ENCODE measurements around the gene CCDC157.

CCDC157 gene

GRCh38 chr22:30356449-30357235 lies at the start of gene CCDC157, which contains the start of gene SF3A1:
TSS of gene CCDC157 (plus strand) at chr22:30357007. CDS start at chr22:30366001, 8,994 bp downstream.
TSS of gene SF3A1 (minus strand) at chr22:30356894. CDS start at chr22:30356792, 102 bp downstream.
- peak; percentile 91 for DNase-seq (ENCODE audit: low spot score)

GRCh38 chr22:30307041-30307574 lies 49.7 kb upstream of the CCDC157 start:
- no peak for DNase-seq (ENCODE audit: low spot score)

DNA sequence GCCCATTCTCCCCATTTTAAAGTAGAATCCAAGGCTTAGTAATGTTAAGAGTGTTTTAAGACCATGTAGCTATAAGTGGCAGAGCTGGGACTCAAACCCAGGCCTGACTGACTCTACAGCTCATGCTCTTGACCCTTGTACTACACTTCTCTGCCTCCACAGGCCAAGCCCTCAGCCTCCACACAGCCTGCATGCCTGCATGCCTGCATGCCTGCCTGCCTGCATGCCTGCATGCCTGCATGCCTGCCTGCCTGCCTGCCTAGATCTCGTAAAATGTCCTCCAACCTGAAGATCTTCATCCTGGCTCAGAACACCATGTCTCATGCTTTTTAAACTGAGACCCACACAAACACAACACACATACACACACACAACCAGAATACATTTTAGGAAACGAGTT lies 48.7 kb upstream of the CCDC157 start:
- no peak for DNase-seq (ENCODE audit: low spot score)

DNA sequence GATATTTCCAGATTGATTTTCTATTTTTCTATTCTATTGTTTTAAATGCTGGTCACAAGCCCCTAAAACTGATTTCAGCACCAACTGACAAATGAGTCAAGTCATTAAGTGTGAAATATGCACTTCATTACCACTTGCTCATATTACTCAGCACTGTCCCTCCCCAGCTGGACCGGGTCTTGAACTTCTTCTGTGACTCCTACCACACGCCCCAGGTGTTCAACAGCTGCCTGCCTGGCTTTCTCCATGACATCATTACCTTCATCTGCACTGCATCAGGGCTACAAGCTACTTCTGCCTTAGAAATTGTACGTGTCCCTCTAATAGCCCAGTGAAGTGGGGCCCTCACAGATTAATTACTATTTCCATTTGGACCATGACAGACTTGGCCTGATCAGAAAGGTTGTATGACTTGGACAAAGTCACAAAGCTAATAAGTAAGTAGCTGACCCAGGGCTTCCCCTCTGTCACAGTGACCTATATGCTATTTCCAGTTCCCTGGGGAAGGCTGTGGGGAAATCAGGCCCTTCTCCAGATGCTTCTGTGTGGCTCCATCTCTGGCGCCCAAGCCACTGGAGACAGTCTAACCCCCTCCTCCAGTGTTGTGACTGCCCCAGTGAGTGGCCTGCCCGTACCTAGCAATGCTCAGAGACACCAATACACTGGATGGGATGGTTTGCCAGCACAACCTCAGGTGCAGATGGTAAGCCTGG lies 48.1 kb upstream of the CCDC157 start:
- DNase-seq (ENCODE audit: low spot score): no peak

DNA sequence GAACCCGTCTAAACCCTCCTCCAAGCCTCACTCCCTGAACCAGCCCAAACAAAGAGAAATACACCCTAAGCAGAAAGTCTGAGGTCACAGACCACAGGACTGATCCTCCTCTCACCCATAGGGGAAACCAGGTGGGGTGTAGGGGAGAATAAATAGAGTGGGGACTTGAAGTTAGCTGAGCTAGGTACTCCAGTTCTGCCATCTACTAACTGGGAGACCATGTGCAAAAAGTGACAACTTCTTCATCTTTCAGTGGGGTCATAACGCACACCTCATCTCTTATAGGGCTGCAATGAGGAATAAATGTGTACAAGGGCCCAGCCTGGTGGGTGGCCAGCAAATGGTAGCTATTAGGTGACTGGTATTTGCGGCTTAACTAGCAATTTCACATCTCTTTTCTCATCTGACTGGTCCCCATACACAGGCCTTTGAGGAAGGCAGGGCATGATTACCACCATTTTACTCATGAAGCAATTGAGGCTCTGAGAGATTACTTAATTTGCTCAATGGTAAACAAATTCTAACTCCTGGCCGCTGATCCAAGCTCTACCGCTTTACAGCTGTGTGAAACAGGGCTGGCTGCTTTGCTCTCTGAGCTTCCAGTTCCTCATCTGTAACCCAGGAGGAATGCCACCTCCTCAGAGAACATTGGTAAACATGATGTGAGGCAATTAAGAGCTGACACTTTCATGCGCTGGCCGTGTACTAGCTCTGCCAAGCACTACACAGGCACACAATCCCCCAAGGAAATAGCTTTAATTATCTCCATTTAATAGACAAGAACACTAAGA lies 46.7 kb upstream of the CCDC157 start:
- DNase-seq (ENCODE audit: low spot score): no peak

DNA sequence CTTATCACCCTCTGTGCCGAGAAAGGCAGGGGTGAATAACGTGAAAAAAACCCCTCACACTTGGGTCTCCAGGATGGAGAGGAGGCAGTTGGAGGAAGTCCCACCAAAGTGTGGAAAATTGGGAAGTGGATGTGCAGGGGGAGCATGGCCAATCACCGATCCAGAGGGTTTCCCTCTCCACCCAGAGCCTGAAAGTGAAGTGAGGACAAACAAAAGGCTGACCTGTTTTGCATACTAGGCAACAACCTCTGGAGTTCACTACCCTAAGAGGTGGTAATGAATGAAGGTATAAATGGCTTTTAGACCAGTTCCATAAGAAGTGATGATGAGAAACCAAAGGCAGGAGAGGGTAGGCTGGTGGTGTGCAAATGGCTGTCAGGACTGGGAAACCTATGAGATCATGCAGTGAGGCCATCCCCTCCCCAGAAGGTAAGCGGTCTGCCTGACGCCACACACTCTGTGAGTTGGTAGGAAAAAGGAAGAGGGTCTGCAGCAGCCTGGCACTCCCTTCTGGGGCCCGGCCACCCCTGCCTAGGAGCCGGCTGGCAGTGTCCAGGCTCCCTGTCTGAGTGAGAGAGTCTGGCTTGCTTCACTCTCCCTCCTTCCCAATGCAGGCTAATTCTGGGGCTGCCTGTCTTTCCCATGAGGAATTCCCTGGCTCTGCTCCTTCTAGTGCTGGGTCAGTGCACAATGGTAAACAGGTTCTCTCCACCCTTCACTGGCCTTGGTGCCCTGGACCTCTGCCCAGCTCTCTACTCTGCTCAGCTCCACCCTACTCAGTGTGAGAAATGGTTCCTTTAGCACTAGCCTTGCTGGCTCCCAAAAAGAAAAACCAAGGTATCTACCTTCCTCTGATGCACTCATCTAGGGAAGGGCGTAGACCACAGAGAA lies 45.7 kb upstream of the CCDC157 start:
- DNase-seq (ENCODE audit: low spot score): no peak

GRCh38 chr22:30312053-30312452 lies 44.8 kb upstream of the CCDC157 start:
- no peak for DNase-seq (ENCODE audit: low spot score)

DNA sequence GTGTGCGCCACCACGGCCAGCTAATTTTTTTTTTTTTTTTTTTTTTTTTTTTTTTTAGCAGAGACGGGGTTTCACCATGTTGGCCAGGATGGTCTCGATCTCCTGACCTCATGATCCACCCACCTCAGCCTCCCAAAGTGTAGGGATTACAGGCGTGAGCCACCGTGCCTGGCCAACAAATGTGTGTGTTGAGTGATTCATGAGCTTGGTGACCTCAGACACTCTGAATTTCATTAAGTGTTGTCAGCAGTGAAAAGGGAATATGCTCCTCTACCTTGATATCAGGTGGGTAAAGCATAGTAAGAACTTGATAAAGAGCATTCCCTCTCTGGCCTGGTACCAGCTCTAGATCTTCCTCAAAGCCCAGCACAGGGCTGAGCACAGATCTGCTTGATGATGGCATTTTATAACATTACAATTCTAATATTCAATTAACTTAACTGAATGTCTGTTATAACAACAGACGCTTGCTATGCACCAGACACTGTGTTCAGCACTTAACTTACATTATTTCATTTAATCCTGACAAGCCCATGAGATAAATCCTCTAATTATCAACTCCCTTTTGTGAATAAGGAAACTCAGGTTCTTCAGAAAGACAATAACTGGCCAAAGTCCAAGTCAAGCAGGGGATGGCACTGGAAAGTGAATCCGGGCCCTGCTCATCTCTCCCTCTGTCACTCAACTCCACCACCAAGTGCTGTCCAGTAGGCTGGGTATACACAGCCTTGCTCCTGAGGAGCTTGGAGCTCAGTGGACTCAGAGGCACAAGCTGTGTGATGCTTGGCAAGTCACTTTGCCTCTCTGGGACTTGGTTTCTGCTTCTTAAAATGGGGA lies 43.1 kb upstream of the CCDC157 start:
- no peak for DNase-seq (ENCODE audit: low spot score)

GRCh38 chr22:30314915-30315314 lies 41.9 kb upstream of the CCDC157 start:
- DNase-seq (ENCODE audit: low spot score): no peak

DNA sequence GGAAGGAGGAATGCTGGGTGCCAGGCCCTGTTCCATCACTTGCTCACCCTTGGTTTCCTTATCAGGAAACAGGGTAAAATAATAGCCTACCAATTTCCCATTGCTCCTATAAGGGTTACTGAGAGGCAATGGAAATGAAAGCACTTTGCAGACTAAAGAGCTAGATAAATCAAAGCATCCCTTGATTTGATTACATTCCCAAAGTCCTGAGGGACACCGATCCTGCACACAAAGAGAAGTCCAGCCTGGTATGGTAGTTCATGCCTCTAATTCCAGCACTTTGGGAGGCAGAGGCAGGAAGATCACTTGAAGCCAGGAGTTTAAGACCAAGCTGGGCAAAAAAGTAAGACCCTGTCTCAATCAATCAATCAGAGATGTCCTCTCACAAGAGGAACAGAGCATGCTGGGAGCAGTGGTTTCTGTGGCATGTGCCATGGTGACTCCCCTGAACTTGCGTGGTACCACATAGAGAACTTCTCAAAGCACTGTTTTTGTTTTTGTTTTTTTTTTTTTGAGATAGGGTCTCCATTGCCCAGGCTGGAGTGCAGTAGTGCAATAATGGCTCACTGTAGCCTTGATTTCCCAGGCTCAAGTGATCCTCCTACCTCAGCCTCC lies 40.7 kb upstream of the CCDC157 start:
- no peak for DNase-seq (ENCODE audit: low spot score)

DNA sequence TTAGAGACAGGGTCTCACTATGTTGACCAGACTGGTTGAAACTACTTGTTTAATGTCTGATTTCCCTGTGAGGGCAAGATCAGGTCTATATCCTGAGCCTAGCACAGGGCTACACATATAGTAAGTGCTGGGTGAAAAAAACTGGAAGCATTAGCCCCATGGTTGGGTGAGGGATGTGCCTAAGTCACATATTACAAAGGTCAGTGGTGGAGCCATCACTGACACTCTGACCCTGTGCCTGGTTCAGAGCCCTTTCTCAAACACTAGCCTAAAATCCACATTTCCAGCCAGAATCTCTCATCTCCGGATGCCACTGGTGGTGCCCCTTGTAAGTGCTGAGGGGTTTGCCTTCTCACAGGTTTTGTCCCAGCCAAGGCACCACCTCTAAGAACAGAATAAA lies 39.0 kb upstream of the CCDC157 start:
- no peak for DNase-seq (ENCODE audit: low spot score)

GRCh38 chr22:30318799-30319419 lies 37.9 kb upstream of the CCDC157 start:
- no peak for DNase-seq (ENCODE audit: low spot score)

- DNase-seq (ENCODE audit: low spot score): no peak
Measured at GRCh38 chr22:30320021-30320556, 36.7 kb upstream of the CCDC157 start.

DNA sequence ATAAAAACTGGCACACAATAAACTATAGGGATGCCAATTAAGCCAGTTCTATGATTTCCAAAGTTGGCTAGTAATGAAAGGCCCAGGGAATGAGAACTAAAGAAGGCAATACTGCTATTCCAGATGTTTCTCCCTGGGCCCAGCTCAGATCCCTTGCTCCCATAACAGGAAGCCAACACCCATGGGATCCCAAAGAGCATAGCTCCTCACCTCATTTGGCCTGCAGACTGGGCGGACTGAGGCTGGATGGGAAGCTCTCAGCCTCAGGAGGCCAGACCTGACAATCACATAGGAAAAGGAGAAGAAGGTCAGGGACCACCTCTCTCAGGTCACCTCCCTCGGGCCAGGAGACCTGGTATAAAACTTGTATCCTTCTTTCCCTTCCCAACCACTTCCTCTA lies 35.3 kb upstream of the CCDC157 start:
- no peak for DNase-seq (ENCODE audit: low spot score)

DNA sequence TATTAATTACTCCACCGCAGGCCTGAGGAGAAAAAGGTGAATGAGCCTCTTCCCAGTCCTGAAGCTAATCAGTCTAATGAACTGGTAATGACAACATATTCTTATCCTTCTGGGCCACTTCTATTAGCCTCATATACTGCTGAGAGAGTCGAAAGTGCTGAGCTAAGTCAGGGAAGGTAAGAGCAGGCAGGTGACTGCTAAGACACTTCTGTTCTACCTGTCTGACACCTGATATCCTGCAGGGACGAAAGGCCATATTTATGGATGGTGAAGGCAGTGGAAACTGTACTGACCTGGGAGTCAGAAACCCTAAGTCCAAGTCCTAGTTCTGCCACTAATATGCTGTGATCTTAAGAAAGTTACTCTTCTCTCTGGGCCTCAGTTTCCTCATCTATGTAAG lies 33.6 kb upstream of the CCDC157 start:
- no peak for DNase-seq (ENCODE audit: low spot score)

DNA sequence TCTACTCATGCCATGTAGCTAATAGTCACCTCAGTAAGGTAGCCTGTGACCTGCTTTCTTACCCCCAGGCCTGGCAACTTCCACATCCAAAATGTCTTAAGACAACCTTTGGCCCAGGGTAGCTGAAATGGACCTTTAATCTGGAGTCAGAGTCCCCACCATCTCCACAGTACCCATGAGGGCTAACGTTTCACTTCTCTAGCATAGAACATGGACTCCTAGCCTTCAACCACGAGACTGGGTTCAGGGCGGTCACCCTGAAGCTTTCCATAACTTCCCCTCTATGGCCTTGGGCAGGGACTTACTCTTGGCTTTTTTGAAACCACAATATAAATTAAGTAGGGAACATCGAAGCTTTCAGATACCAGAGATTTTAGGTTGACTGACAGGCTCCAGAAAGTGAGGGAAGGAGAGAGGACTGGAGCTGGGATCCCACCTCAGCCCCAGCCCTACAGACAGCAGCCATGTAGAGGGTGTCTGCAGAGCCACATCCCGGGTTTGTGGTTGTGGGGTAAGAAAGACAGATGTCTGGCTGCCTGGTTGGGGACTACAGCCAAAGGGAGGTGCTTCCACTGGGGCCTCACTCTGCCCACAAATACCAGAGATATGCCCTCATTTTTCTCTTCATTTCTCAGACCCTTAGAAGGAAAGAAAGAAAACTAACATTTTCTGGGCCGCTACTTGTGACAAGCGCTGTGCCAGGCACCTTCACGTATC lies 32.6 kb upstream of the CCDC157 start:
- no peak for DNase-seq (ENCODE audit: low spot score)

DNA sequence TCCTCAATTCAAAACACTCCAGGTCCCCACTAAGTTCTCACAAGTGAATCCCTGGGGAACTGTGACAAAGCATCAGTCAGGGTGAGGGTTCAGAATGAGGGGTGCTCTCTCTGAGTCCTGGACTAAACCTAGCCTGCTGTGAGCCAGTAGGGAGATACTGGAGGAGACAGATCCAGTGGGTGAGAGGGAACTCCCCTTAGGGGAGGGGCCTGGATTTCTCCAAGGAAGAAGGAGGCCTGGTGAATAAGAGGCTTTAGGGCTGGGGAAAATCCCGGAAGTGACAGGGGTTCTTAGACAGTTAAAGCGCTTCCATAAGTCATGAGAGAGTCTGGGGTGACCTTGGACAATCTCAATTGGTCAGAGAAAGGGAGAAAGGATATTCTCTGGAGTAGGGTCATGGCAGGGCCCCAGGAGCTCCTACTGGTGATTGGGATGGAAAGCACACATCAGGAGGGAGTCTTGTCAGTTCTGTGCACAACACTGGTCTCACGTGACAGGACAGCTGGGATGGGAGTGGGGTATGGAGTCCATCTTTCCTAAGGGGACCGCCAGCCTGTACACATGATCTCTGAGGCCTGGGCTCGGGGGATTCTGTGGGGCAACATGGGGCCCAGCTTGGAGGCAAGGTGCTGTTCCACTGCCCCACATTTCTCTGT lies 31.6 kb upstream of the CCDC157 start:
- DNase-seq (ENCODE audit: low spot score): no peak

DNA sequence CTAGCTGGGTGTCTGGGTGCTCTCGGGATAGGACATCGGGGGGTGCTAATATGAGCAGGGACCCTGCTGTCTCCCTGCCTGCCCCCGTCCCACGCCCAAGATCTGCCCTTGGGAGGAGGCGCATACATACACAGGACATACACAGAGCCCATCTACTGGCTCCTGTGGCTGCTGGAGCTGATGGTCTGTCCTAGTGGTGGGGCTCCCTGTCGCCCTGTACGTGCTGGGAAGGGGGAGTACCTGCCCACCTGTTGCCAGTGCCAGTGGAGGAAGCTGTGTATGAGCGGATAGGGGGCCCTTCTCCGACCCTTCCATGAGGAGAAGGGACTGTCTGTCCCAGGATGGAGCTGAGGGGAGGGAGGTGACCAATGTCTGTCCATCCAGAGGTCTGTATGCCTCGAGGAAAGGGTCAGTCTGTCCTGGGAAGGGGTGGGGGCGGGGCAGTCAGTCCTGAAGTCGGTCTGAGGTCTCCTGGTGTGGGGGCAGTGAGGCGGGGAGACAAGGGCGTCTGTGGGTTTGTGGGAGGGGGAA lies 31.0 kb upstream of the CCDC157 start:
- no peak for DNase-seq (ENCODE audit: low spot score)
